GM21737 (cell line): ENCODE results near the gene TRIM14.
"Not testable (repeated sequence)": the region's sequence is repeated elsewhere in the genome, so short reads cannot be mapped to it uniquely, and the experiment has no call there.

Source experiments
- ATAC-seq: cut with Tn5 transposase; IDR thresholded peaks from one replicate; pipeline ENCODE4 v1.9.1; 2021; ENCODE audit warnings: mild to moderate bottlenecking, moderate library complexity; ENCODE audit not compliant: unreplicated experiment

Gene TRIM14

GRCh38 chr9:98085058-98085457 is 34.0 kb downstream of the TRIM14 start:
- no peak for ATAC-seq

GRCh38 chr9:98084396-98084795 is 34.6 kb downstream of the TRIM14 start:
- no peak for ATAC-seq

GRCh38 chr9:98083566-98084183 is 35.3 kb downstream of the TRIM14 start:
- no peak for ATAC-seq

- no peak for ATAC-seq
Observed at GRCh38 chr9:98083061-98083501, 35.9 kb downstream of the TRIM14 start.

GRCh38 chr9:98081477-98082219 is 37.4 kb downstream of the TRIM14 start:
- ATAC-seq = no peak

- ATAC-seq = no peak
Observed at GRCh38 chr9:98080780-98081179, 38.2 kb downstream of the TRIM14 start.

GRCh38 chr9:98080326-98080725 is 38.7 kb downstream of the TRIM14 start:
- ATAC-seq = no peak

GRCh38 chr9:98078895-98079294 is 40.1 kb downstream of the TRIM14 start:
- ATAC-seq = no peak

GRCh38 chr9:98076514-98076890 is 42.5 kb downstream of the TRIM14 start:
- not testable (repeated sequence) for ATAC-seq

- ATAC-seq = no peak
Observed at GRCh38 chr9:98075332-98075805, 43.7 kb downstream of the TRIM14 start.

- ATAC-seq = no peak
Observed at GRCh38 chr9:98074115-98074990, 44.7 kb downstream of the TRIM14 start.

GRCh38 chr9:98071737-98072136 is 47.3 kb downstream of the TRIM14 start:
- no peak for ATAC-seq

- ATAC-seq = no peak
Observed at GRCh38 chr9:98070704-98071103, 48.3 kb downstream of the TRIM14 start.

- no peak for ATAC-seq
Observed at GRCh38 chr9:98069551-98069950, 49.5 kb downstream of the TRIM14 start.

- ATAC-seq = no peak
Observed at GRCh38 chr9:98067184-98067583, 51.8 kb downstream of the TRIM14 start.

GRCh38 chr9:98066235-98066634 is 52.8 kb downstream of the TRIM14 start:
- ATAC-seq = no peak

GRCh38 chr9:98064623-98065392 is 54.2 kb downstream of the TRIM14 start:
- no peak for ATAC-seq

- ATAC-seq = no peak
Observed at GRCh38 chr9:98062161-98062560, 56.9 kb downstream of the TRIM14 start.

- ATAC-seq = no peak
Observed at GRCh38 chr9:98057138-98057799, 61.8 kb downstream of the TRIM14 start.
